Suprapubic skin (tissue), 4 donors: ENCODE results near the gene PPP4R2.

Experiments
- POLR2A ChIP-seq, 2 donors: fragments of 450-650 bp; IDR thresholded peaks; one replicate each; pipeline ENCODE4 v1.6.1; 2017; ENCODE audit warnings: antibody characterized with exemption in 2 of 2, mild to moderate bottlenecking in 2 of 2, moderate library complexity in 2 of 2
- POLR2AphosphoS5 ChIP-seq, 3 donors: sonication (generic); formaldehyde crosslinking; IDR thresholded peaks; one replicate each; pipeline ENCODE4 v1.6.1; 2017; ENCODE audit warnings: antibody characterized with exemption in 3 of 3

GRCh38 chr3:73018790-73019441 lies 22.3 kb downstream of the PPP4R2 start:
- TF ChIP-seq POLR2AphosphoS5 (IDR thresholded peaks at IDR 0.05) (no peak), POLR2A (IDR thresholded peaks at IDR 0.05) (no peak)
